Upper lobe of right lung (tissue), 1 donor: ENCODE results near the gene FAM47E. TPM values are rescaled to one million over a fixed set of nuclear protein-coding genes. Genes with fewer than 3 reads are reported as not detected.
A peak's percentile ranks its signal among the peaks of the same experiment; 100 is the strongest.

ENCODE experiments used
- ATAC-seq: fragments of 200-7000 bp; cut with Tn5 transposase; one replicate; pipeline ENCODE4 v1.9.1; 2020; ENCODE audit warnings: mild to moderate bottlenecking, moderate library complexity
- DNase-seq: peaks from one replicate; pipeline ENCODE4 v3.0.0-alpha.2; 2020
- H3K27ac ChIP-seq: fragments of 200-600 bp; one replicate; pipeline ENCODE4 v1.8.0; 2022
- H3K27me3 ChIP-seq: fragments of 200-600 bp; one replicate; pipeline ENCODE4 v1.8.0; 2022; ENCODE audit warnings: mild to moderate bottlenecking
- H3K36me3 ChIP-seq: fragments of 200-600 bp; one replicate; pipeline ENCODE4 v1.8.0; 2022
- H3K4me1 ChIP-seq: fragments of 200-600 bp; one replicate; pipeline ENCODE4 v1.8.0; 2022
- H3K4me3 ChIP-seq: fragments of 200-600 bp; one replicate; pipeline ENCODE4 v1.8.0; 2022; ENCODE audit warnings: mild to moderate bottlenecking
- H3K9me3 ChIP-seq: fragments of 200-600 bp; one replicate; pipeline ENCODE4 v1.8.0; 2022
- intact Hi-C: fragments of 100-400 bp; cut with DNase I; formaldehyde crosslinking; loops from one replicate; pipeline ENCODE4 v1.11.0; 2022
- total RNA-seq: library from RNA; stranded (reverse); fragmentation: NEBNext Ultra II Directional; extraction: Animal tissue kit (Norgen Biotek cat#: 25700); gene quantifications from one replicate; pipeline ENCODE4 v1.2.1, GENCODE V29; 2021
- TF ChIP-seq, protein P1 (sequence below): fragments of 200-600 bp; IDR thresholded peaks from one replicate; pipeline ENCODE4 v1.8.0; 2022; ENCODE audit warnings: antibody characterized with exemption
- donor health status: DM: no; HTN: yes; CAD: no; lungs with severe emphysema.

Gene FAM47E
- total RNA-seq, 1 donor from 2014 or later: 3.6 TPM

DNA sequence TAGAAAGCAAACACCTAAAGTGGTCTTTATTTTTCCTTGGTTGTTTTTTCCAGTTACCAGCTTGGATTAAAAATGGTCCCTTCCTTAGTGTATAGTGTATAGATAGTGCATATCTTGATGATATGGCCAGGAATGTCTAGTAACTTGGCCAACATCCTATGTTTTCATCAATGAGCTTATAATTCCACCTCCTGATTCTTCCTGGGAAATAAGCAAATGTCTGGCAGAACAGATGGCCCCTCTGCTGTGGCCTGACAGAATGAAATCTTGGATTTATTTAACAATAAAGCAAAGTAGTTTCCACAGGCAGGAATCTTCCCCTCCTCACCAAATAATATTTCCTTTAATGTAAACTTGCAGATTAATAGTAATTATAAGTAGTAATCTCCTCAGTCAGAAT lies 44.0 kb upstream of the FAM47E start:
- DNase-seq: no peak
- ATAC-seq: no peak
- Histone ChIP-seq H3K36me3 (no peaks in the 10 kb centered on the region), H3K27ac (peak overlapping the region; percentile 97), H3K27me3 (no peaks in the 10 kb centered on the region), H3K4me3 (no peak overlapping the region), H3K9me3 (no peaks in the 10 kb centered on the region), H3K4me1 (peaks cover 90% of the 10 kb centered on the region)
- intact Hi-C loops: no loop called here
- TF ChIP-seq, protein P1, sequence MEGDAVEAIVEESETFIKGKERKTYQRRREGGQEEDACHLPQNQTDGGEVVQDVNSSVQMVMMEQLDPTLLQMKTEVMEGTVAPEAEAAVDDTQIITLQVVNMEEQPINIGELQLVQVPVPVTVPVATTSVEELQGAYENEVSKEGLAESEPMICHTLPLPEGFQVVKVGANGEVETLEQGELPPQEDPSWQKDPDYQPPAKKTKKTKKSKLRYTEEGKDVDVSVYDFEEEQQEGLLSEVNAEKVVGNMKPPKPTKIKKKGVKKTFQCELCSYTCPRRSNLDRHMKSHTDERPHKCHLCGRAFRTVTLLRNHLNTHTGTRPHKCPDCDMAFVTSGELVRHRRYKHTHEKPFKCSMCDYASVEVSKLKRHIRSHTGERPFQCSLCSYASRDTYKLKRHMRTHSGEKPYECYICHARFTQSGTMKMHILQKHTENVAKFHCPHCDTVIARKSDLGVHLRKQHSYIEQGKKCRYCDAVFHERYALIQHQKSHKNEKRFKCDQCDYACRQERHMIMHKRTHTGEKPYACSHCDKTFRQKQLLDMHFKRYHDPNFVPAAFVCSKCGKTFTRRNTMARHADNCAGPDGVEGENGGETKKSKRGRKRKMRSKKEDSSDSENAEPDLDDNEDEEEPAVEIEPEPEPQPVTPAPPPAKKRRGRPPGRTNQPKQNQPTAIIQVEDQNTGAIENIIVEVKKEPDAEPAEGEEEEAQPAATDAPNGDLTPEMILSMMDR: no peak

DNA sequence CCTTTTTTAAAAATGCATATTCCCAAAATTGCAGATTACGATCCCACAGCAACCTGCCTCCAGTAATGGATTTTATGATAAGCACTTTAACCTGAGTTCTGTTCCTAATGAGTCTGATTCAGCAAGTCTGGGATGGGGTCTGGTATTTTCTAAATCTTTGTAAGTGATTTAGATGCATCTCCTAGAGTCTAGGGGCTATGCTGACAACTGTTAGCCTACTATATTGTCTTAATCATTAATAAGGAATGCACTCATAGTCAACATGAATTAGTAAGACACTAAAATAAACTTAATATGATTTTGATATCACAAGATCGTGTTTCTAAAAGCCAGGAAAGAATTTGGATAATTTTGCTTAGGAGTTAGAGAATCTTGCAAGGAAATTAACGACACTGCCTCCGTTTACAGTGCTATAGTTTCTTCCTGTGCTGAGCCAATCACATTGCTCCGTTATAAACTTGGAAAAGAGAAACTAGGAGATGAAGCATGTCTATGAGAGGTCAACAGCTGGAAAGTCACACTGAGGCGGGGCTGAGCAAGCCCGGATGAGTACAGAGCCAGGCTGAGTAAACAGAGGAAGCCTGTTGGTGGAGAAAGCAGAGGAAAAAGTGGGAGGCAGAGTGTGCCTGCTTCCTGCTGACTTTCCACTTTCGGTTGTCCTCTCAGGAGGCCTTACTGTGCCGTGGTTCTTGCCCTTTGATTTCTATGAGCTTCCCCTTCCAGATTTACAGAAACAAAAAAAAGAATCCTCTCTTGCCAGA lies 43.3 kb upstream of the FAM47E start:
- H3K4me3 ChIP-seq: peak overlapping the region; percentile 27
- intact Hi-C loops: no loop called here
- peaks cover 85% of the 10 kb centered on the region for H3K4me1 ChIP-seq
- H3K9me3 ChIP-seq: no peaks in the 10 kb centered on the region
- H3K36me3 ChIP-seq: no peaks in the 10 kb centered on the region
- H3K27ac ChIP-seq: peak overlapping the region; percentile 97
- DNase-seq: peak; percentile 78
- H3K27me3 ChIP-seq: no peaks in the 10 kb centered on the region
- ATAC-seq: peak; percentile 93
- TF ChIP-seq, protein P1: no peak

DNA sequence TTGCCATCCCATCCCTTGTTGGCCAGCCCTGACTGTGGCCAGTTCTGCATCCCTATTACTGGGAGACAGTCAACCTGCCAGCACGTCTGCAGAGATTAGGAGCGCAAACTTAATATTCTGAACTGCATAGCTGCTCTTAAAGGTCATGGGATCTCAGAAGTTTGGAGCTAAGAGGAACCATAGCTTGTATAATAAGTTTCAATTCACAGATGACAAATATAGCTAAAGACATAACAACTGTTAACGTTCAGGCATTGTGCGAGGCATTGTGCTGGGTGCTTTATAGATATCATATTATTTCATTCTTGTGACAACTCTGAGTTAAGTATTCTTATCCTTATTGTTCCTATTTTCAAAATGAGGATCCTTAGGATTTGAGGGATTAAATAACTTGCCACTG lies 41.6 kb upstream of the FAM47E start:
- DNase-seq (no peak), ATAC-seq (no peak)
- H3K36me3 ChIP-seq: no peaks in the 10 kb centered on the region
- peaks cover 79% of the 10 kb centered on the region for H3K4me1 ChIP-seq
- H3K27ac ChIP-seq: peak overlapping the region; percentile 97
- peak overlapping the region; percentile 82 for H3K4me3 ChIP-seq
- intact Hi-C loops: no loop called here
- TF ChIP-seq, protein P1: no peak
- H3K27me3 ChIP-seq: no peaks in the 10 kb centered on the region
- no peaks in the 10 kb centered on the region for H3K9me3 ChIP-seq

DNA sequence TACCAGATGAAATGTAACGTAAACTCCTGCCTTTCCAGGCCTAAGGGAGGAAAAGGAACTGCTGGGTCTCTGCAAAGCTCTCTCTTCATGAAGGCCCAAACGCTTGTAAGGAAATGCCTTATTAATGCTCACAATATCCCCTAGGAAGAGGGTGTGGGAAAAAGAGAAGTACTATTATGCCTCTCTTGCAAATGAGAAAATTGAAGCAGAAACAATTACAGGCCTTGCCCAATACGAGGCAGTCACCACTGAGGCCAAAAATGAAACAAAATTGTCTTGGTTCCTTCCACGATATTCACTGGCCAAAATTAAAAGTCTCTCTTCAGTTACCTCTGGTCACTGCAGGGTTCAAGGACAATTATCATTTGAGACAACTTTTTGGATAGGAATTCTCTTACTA lies 41.1 kb upstream of the FAM47E start:
- Histone ChIP-seq H3K27ac (peak overlapping the region; percentile 97), H3K4me1 (peaks cover 79% of the 10 kb centered on the region), H3K36me3 (no peaks in the 10 kb centered on the region), H3K27me3 (no peaks in the 10 kb centered on the region), H3K9me3 (no peaks in the 10 kb centered on the region), H3K4me3 (peak overlapping the region; percentile 82)
- intact Hi-C loops: no loop called here
- no peak for DNase-seq
- no peak for ATAC-seq
- TF ChIP-seq, protein P1: no peak

DNA sequence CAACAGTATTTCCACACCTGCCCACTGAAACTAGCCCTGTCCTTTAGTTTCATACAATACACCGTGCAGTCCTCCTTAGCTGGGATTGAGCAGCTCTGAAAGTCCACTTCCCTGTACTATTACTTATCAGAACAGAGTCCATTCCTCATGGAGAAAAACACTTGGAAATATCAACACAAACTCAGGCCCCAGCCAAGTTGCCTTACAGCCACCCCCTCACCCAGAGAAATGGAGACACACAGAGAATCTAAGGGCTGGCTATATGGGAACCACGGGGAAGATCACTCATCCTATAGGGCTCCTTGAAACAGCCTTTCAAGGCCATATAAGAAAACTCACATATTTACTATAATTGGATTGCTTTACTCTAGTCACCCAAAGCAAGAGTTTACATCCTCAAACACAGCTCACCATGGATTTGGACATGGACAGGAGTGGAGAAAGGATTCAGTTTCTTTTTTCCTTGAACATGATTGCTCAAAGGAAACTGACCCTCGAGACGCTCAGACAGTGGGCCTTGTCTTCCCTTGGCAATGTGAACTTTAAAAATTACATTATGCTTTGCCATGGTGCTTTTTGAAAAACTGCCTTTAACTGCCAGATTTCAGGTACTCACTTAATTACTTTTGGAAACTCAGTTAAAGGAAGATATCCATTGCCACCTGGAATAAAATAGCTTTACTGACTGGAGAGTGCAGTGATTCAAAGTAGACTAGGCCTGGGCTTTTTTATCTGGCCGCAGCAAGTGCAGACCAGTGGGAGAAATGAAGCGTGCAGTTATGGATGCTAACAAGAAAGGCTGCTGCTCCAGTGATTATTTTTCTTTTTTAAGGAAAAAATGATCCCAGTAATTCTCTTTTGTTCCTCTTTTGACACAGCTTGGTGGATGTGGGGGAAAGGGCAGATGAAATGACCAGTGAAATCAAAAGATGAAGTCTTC lies 39.5 kb upstream of the FAM47E start:
- Histone ChIP-seq H3K27me3 (no peaks in the 10 kb centered on the region), H3K4me1 (peaks cover 76% of the 10 kb centered on the region), H3K36me3 (no peaks in the 10 kb centered on the region), H3K9me3 (no peaks in the 10 kb centered on the region), H3K27ac (peak overlapping the region; percentile 97), H3K4me3 (peak overlapping the region; percentile 82)
- intact Hi-C loops: no loop called here
- no peak for DNase-seq
- ATAC-seq: no peak
- TF ChIP-seq, protein P1: no peak
